K562 (cell line): ENCODE results near the gene YLPM1. TPM values are rescaled to one million over a fixed set of nuclear protein-coding genes. Genes with fewer than 3 reads are reported as not detected.

Source experiments
- ATAC-seq: fragments of 200-7000 bp; cut with Tn5 transposase; 3 replicates; pipeline ENCODE4 v1.9.1; 2020; ENCODE audit warnings: moderate library complexity
- BruUV-seq: library from RNA; stranded (reverse); fragments of 400-500 nt; replicated peaks from 2 replicates; lab custom pipeline; 2021; lab: Mats Ljungman, UMichigan
- CTCF ChIA-PET: fragments of 300-600 bp; formaldehyde crosslinking; extraction: SDS; loops from one replicate; lab custom pipeline; 2021; ENCODE audit warnings: low intra/inter-chr PET ratio; lab: Yijun Ruan, JAX
- POLR2A ChIA-PET: fragments of 300-600, 350-650 bp; sonication (Branson Sonifier 250); formaldehyde crosslinking; extraction: SDS; loops from one replicate; lab custom pipeline; 2021; ENCODE audit warnings: antibody characterized with exemption, inconsistent platforms; lab: Yijun Ruan, JAX
- DNase-seq, 4 experiments: peaks; one replicate each; pipeline versions ENCODE4 v3.0.0 to v3.0.0-alpha.2; 2011 to 2018; ENCODE audit warnings: low spot score in 3 of 4, mixed read lengths in 3 of 4; ENCODE audit errors: extremely low read depth in 1 of 4
- FAIRE-seq: peaks from 2 replicates; lab custom pipeline; 2011; peaks lifted over from hg19 to GRCh38; lab: Jason Lieb, UNC
- H2AFZ ChIP-seq: 2 replicates; pipeline ENCODE4 v1.6.0; 2011; ENCODE audit warnings: low read depth, low read length, control low read depth, inconsistent platforms
- H3K27ac ChIP-seq: fragments of 200-600 bp; 3 replicates; pipeline ENCODE4 v1.8.0; 2011; ENCODE audit warnings: low read depth, mild to moderate bottlenecking, control low read depth, inconsistent platforms, low read length, moderate library complexity, mixed read lengths; ENCODE audit errors: extremely low read depth
- H3K27me3 ChIP-seq, 2 experiments: fragments of 300-600 bp in 1 of 2; 2 replicates in 1 of 2; 3 replicates in 1 of 2; pipeline versions ENCODE4 v1.6.0 to v1.8.0; 2011; ENCODE audit warnings: inconsistent platforms in 2 of 2, low read length in 2 of 2, mild to moderate bottlenecking in 1 of 2, mixed read lengths in 1 of 2, moderate library complexity in 1 of 2; ENCODE audit not compliant: control insufficient read depth in 2 of 2, insufficient read depth in 2 of 2
- H3K36me3 ChIP-seq: fragments of 300-600 bp; 3 replicates; pipeline ENCODE4 v1.8.0; 2011; ENCODE audit warnings: mild to moderate bottlenecking, low read length, inconsistent platforms; ENCODE audit not compliant: control insufficient read depth, insufficient read depth
- H3K4me1 ChIP-seq, 2 experiments: fragments of 200-600 bp in 1 of 2; replicated peaks in 1 of 2; 2 replicates in 1 of 2; 3 replicates in 1 of 2; pipeline versions ENCODE4 v1.5.1 to v1.8.0; 2011; ENCODE audit warnings: inconsistent platforms in 2 of 2, low read length in 2 of 2, mild to moderate bottlenecking in 1 of 2, mixed read lengths in 1 of 2, moderate library complexity in 1 of 2; ENCODE audit not compliant: control insufficient read depth in 2 of 2, insufficient read depth in 2 of 2
- H3K4me2 ChIP-seq: 2 replicates; pipeline ENCODE4 v1.6.1; 2011; ENCODE audit warnings: low read length, control low read depth, inconsistent platforms, mixed read lengths; ENCODE audit not compliant: insufficient read depth
- H3K4me3 ChIP-seq: fragments of 200-600 bp; sonication (generic), shearing (Covaris generic); 2 replicates; pipeline ENCODE4 v1.5.1; 2016; ENCODE audit warnings: control low read depth, inconsistent platforms
- H3K79me2 ChIP-seq: fragments of 200-600 bp; 3 replicates; pipeline ENCODE4 v1.8.0; 2011; ENCODE audit warnings: low read length, inconsistent platforms; ENCODE audit not compliant: control insufficient read depth, insufficient read depth
- H3K9ac ChIP-seq, 2 experiments: 2 replicates each; pipeline versions ENCODE4 v1.6.0 to v1.6.1; 2011; ENCODE audit warnings: low read depth in 2 of 2, low read length in 2 of 2, control low read depth in 1 of 2, inconsistent platforms in 1 of 2, mild to moderate bottlenecking in 1 of 2, mixed read lengths in 1 of 2; ENCODE audit not compliant: insufficient read depth in 1 of 2
- H3K9me1 ChIP-seq: one replicate; pipeline ENCODE4 v1.6.0; 2011; ENCODE audit warnings: inconsistent platforms, mild to moderate bottlenecking, low read length, moderate library complexity; ENCODE audit not compliant: control insufficient read depth, insufficient read depth
- H3K9me3 ChIP-seq: replicated peaks from 2 replicates; pipeline ENCODE4 v1.5.1; 2011; ENCODE audit warnings: low read depth, low read length, inconsistent platforms; ENCODE audit not compliant: control insufficient read depth, insufficient read depth
- H4K20me1 ChIP-seq: replicated peaks from 2 replicates; pipeline ENCODE4 v1.6.1; 2011; ENCODE audit warnings: low read length, inconsistent platforms, mixed read lengths; ENCODE audit not compliant: control insufficient read depth, insufficient read depth
- BCOR ChIP-seq: fragments of 450-650 bp; IDR thresholded peaks from 2 replicates; pipeline ENCODE4 v1.6.1; 2016
- CREB1 ChIP-seq, 2 experiments: sonication (generic) in 1 of 2; formaldehyde crosslinking in 1 of 2; IDR thresholded peaks; 2 replicates each; pipeline versions ENCODE4 v1.6.1 to v1.8.0; 2012 to 2022; ENCODE audit warnings: inconsistent platforms in 1 of 2, mild to moderate bottlenecking in 1 of 2, missing genetic modification reagents in 1 of 2, moderate library complexity in 1 of 2
- EWSR1 ChIP-seq: fragments of 450-650 bp; IDR thresholded peaks from 2 replicates; pipeline ENCODE4 v1.6.1; 2018; ENCODE audit warnings: borderline replicate concordance, mild to moderate bottlenecking, low read depth, moderate library complexity; ENCODE audit not compliant: partially characterized antibody
- FOXA1 ChIP-seq: fragments of 450-650 bp; IDR thresholded peaks from 2 replicates; pipeline ENCODE4 v1.6.1; 2016; ENCODE audit warnings: mild to moderate bottlenecking, borderline replicate concordance
- MIER1 ChIP-seq: fragments of 450-650 bp; IDR thresholded peaks from 2 replicates; pipeline ENCODE4 v1.6.1; 2016; ENCODE audit warnings: antibody characterized with exemption, mild to moderate bottlenecking, low read depth
- NRF1 ChIP-seq, 2 experiments: fragments of 450-650 bp; IDR thresholded peaks in 1 of 2; conservative IDR thresholded peaks in 1 of 2; 2 replicates each; pipeline ENCODE4 v1.6.1; 2014; ENCODE audit warnings: mild to moderate bottlenecking in 2 of 2
- PATZ1 ChIP-seq: fragments of 250-450 bp; sonication (Bioruptor Pico); IDR thresholded peaks from 2 replicates; pipeline ENCODE4 v1.5.0; 2020; ENCODE audit warnings: mild to moderate bottlenecking, borderline replicate concordance
- UBTF ChIP-seq, 2 experiments: IDR thresholded peaks; 2 replicates each; pipeline ENCODE4 v1.6.1; 2012; ENCODE audit warnings: improper control_type of control experiment in 2 of 2, low read depth in 2 of 2, low read length in 2 of 2, borderline replicate concordance in 1 of 2
- ZNF431 ChIP-seq: sonication (generic); formaldehyde crosslinking; IDR thresholded peaks from 2 replicates; pipeline ENCODE4 v1.8.0; 2022; ENCODE audit warnings: mild to moderate bottlenecking, missing genetic modification reagents
- WGBS: fragments of 100-300 bp; shearing (Covaris generic); methylation state at CpG from one replicate; pipeline ENCODE4 v1.1.6; 2016; ENCODE audit warnings: low coverage, mixed read lengths; ENCODE audit not compliant: insufficient coverage; ENCODE audit errors: missing lambda C conversion rate; 5-methylcytosine and 5-hydroxymethylcytosine counted together
- in situ Hi-C: fragments of 300-500 bp; cut with MboI; formaldehyde crosslinking; loops from 4 replicates; pipeline ENCODE4 v1.15.0; 2018; ENCODE audit warnings: inconsistent platforms, mixed read lengths
- intact Hi-C: fragments of 100-400 bp; cut with micrococcal nuclease; formaldehyde crosslinking; loops from 2 replicates; pipeline ENCODE4 v1.14.2; 2022
- polyA plus RNA-seq, 8 experiments: library from polyadenylated mRNA; depleted of rRNA in 4 of 8; stranded (reverse) in 5 of 8; unstranded in 3 of 8; fragments of >200 nt; fragmentation: Nextera tagmentation in 2 of 8; fragmentation: Illumina TruSeq in 1 of 8; extraction: Ambion mirVana in 2 of 8; extraction: Trizol in 1 of 8; gene quantifications; 2 replicates each; pipeline versions ENCODE4 v1.2.1 to v1.2.3, GENCODE V29; 2011 to 2014; ENCODE audit warnings: inconsistent platforms in 1 of 8, missing spikeins in 1 of 8
- total RNA-seq, 7 experiments: library from RNA; depleted of rRNA in 6 of 7; stranded (reverse); fragments of >200 nt in 6 of 7; fragmentation: Illumina TruSeq in 2 of 7; extraction: Trizol in 2 of 7; gene quantifications; 2 replicates each; pipeline versions ENCODE4 v1.2.1 to v1.2.3, GENCODE V29; 2011 to 2021; ENCODE audit warnings: low replicate concordance in 1 of 7

Gene YLPM1
- total and polyA plus RNA-seq, 9 of the 15 experiments (the other 6 are each of a cell fraction or from before 2014, with no cell fraction given): 7.2 to 32.7 (median 14.6) TPM

- TF ChIP-seq PATZ1 (CRISPR knock-in tag) (no peak), NRF1 (conservative IDR thresholded peaks at IDR 0.05 in 1 of 2, IDR thresholded peaks at IDR 0.05 in 1 of 2) (no peak)
Measured at GRCh38 chr14:74735125-74735524, 28.0 kb upstream of the YLPM1 start (continued).

- Histone ChIP-seq H2AFZ (no peak overlapping the region), H3K4me3 (no peak overlapping the region), H3K4me1 (no peaks in the 10 kb centered on the region; a peak in 2 of 5 replicates), H3K27me3 (no peaks in the 10 kb centered on the region), H3K79me2 (no peaks in the 10 kb centered on the region), H3K4me2 (no peak overlapping the region), H3K9ac (no peak overlapping the region), H3K9me1 (no peaks in the 10 kb centered on the region), H3K36me3 (peaks cover 34% of the 10 kb centered on the region; the same call in 2 of the 3 replicates), H3K27ac (no peak overlapping the region), H3K9me3 (no peaks in the 10 kb centered on the region), H4K20me1 (no peaks in the 10 kb centered on the region)
- in situ Hi-C loops: no loop called here
- POLR2A ChIA-PET: no interaction called here
- DNase-seq (no peak), ATAC-seq (no peak), FAIRE-seq (no peak)
- no peak for TF ChIP-seq MIER1
- TF ChIP-seq EWSR1: no peak
- no peak for TF ChIP-seq BCOR
- TF ChIP-seq UBTF (IDR thresholded peaks at IDR 0.05; ENCODE audit: borderline replicate concordance in 1 of 2, low read depth in 2 of 2, low read length in 2 of 2): no peak
- no peak for TF ChIP-seq CREB1 (IDR thresholded peaks at IDR 0.05)
- no peak for TF ChIP-seq CREB1 (CRISPR knock-in tag; IDR thresholded peaks at IDR 0.05)
- no peak for TF ChIP-seq FOXA1
- no peak for TF ChIP-seq ZNF431 (CRISPR knock-in tag)
- CTCF ChIA-PET: no interaction called here
- 82% methylated on average over 3 of the region's 4 CpGs for WGBS
- no TSS peak for BruUV-seq
- intact Hi-C loops: no loop called here
Measured at GRCh38 chr14:74737753-74738325, 25.3 kb upstream of the YLPM1 start.
